ENCODE data around the gene OR6X1. TPM values are rescaled to one million over a fixed set of nuclear protein-coding genes. Genes with fewer than 3 reads are reported as not detected.

Gene OR6X1
- total and polyA plus RNA-seq, 2 experiments from 2014 or later: not detected

GRCh38 chr11:123770712-123771111 is 16.4 kb upstream of the OR6X1 start:
- no peak overlapping the region for H3K4me3 ChIP-seq
- no peak for DNase-seq (ENCODE audit: low read depth in 1 of 2, low spot score in 1 of 2)
- no peaks in the 10 kb centered on the region for H3K27me3 ChIP-seq
- H3K9me3 ChIP-seq (ENCODE audit: low read depth): no peaks in the 10 kb centered on the region
- no peaks in the 10 kb centered on the region for H3K4me1 ChIP-seq (ENCODE audit: low read depth)
- TF ChIP-seq CTCF (IDR thresholded peaks at IDR 0.05; ENCODE audit: low read depth, low read length): no peak
- H3K36me3 ChIP-seq: no peaks in the 10 kb centered on the region
- H3K27ac ChIP-seq: no peak overlapping the region

- no peak for DNase-seq (ENCODE audit: low read depth in 1 of 2, low spot score in 1 of 2)
- H3K4me1 ChIP-seq (ENCODE audit: low read depth): no peaks in the 10 kb centered on the region
- H3K27ac ChIP-seq: no peak overlapping the region
- H3K36me3 ChIP-seq: no peaks in the 10 kb centered on the region
- H3K4me3 ChIP-seq: no peak overlapping the region
- H3K27me3 ChIP-seq: no peaks in the 10 kb centered on the region
- TF ChIP-seq CTCF (IDR thresholded peaks at IDR 0.05; ENCODE audit: low read depth, low read length): no peak
- no peaks in the 10 kb centered on the region for H3K9me3 ChIP-seq (ENCODE audit: low read depth)
Measured at GRCh38 chr11:123765601-123766000, 11.3 kb upstream of the OR6X1 start.

GRCh38 chr11:123762422-123762821 is 8.1 kb upstream of the OR6X1 start:
- Histone ChIP-seq H3K27me3 (no peaks in the 10 kb centered on the region), H3K36me3 (no peaks in the 10 kb centered on the region), H3K27ac (no peak overlapping the region), H3K4me1 (ENCODE audit: low read depth) (no peaks in the 10 kb centered on the region), H3K4me3 (no peak overlapping the region), H3K9me3 (ENCODE audit: low read depth) (no peaks in the 10 kb centered on the region)
- TF ChIP-seq CTCF (IDR thresholded peaks at IDR 0.05; ENCODE audit: low read depth, low read length): no peak
- DNase-seq (ENCODE audit: low read depth in 1 of 2, low spot score in 1 of 2): no peak

GRCh38 chr11:123760894-123761293 is 6.6 kb upstream of the OR6X1 start:
- no peak for TF ChIP-seq CTCF (IDR thresholded peaks at IDR 0.05; ENCODE audit: low read depth, low read length)
- no peaks in the 10 kb centered on the region for H3K9me3 ChIP-seq (ENCODE audit: low read depth)
- DNase-seq (ENCODE audit: low read depth in 1 of 2, low spot score in 1 of 2): no peak
- no peaks in the 10 kb centered on the region for H3K36me3 ChIP-seq
- no peak overlapping the region for H3K4me3 ChIP-seq
- H3K27me3 ChIP-seq: no peaks in the 10 kb centered on the region
- H3K27ac ChIP-seq: no peak overlapping the region
- no peaks in the 10 kb centered on the region for H3K4me1 ChIP-seq (ENCODE audit: low read depth)

- no peaks in the 10 kb centered on the region for H3K27me3 ChIP-seq
- no peak overlapping the region for H3K27ac ChIP-seq
- TF ChIP-seq CTCF (IDR thresholded peaks at IDR 0.05; ENCODE audit: low read depth, low read length): no peak
- no peaks in the 10 kb centered on the region for H3K36me3 ChIP-seq
- no peaks in the 10 kb centered on the region for H3K4me1 ChIP-seq (ENCODE audit: low read depth)
- no peak for DNase-seq (ENCODE audit: low read depth in 1 of 2, low spot score in 1 of 2)
- no peak overlapping the region for H3K4me3 ChIP-seq
- H3K9me3 ChIP-seq (ENCODE audit: low read depth): no peaks in the 10 kb centered on the region
Measured at GRCh38 chr11:123757976-123758375, 3.7 kb upstream of the OR6X1 start.

GRCh38 chr11:123755813-123756212 is 1.5 kb upstream of the OR6X1 start:
- Histone ChIP-seq H3K4me3 (no peak overlapping the region), H3K27me3 (no peaks in the 10 kb centered on the region), H3K9me3 (ENCODE audit: low read depth) (no peaks in the 10 kb centered on the region), H3K4me1 (ENCODE audit: low read depth) (no peaks in the 10 kb centered on the region), H3K27ac (no peak overlapping the region), H3K36me3 (no peaks in the 10 kb centered on the region)
- DNase-seq (ENCODE audit: low read depth in 1 of 2, low spot score in 1 of 2): no peak
- no peak for TF ChIP-seq CTCF (IDR thresholded peaks at IDR 0.05; ENCODE audit: low read depth, low read length)

All from cardiac muscle cell (in vitro differentiated cells and primary cell).